GM18858 (cell line): ENCODE data around the gene FAM20C.

ENCODE experiments used
- ATAC-seq: cut with Tn5 transposase; IDR thresholded peaks from one replicate; pipeline ENCODE4 v1.9.1; 2021; ENCODE audit not compliant: unreplicated experiment

FAM20C gene

DNA sequence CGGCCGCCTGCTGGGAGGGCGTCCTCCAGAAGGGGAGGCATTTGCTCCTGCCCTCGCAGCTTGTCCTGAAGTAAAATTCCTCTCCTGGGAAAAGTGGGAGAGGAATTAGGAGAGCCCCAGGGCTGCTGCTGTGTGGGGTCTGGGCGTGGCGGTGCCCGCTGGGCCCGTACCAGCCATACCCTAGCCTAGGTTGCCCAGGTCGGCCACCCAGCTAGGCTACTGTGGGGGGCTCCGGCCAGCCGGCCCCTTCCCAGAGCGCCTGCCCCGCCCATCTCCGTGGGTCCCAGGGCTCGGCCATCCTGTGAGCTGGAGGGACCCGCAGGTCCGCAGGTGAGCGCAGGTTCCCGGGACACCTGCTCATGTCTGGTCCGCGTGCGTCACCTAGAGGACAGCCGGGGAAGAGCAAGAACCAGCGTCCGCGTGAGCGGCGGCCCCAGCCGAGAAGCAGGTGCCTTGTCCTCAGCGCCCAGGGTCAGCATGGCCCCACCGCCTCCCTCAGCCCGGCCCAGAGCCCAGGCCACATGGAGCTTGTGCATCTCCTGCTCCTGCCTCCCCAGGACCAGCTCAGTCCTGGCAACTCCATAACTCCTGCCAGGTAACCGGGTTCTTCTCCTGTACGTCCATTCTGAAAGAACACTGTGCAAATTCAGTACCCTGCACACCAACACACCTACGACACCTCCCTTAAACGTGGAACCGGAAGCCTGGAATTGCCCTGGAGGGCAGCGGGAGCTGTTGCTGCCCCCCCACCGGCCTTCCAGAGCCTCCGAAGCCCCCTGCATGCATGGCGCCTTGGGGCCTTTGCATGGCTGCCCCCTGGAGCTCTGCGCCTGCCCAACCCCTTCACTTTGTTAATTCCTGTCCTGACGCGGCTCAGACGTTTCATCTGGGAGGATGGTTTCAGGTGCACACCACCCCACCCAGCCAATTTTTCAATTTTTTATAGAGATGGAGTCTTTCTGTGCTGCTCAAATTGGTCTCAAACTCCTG is 74.8 kb downstream of the FAM20C start:
- no peak for ATAC-seq

DNA sequence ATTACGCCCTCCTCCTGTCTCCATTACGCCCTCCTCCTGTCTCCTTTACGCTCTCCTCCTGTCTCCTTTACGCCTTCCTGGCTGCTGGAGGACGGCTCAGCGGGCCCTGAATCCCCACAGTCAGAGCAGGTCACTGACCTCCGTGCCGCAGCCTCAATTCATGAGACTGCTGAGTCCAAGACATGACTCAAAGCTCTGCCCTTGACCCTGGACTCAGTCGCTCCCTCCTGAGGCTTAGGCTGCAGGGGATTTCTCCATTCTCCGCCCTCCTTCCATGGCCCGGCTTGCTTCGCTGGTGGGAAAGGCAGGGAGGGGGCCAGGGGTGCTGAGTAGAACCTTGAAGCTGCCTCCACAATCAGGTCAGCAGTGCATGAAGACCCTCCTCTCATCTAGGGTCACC is 76.6 kb downstream of the FAM20C start:
- no peak for ATAC-seq

- no peak for ATAC-seq
Observed at GRCh38 chr7:269721-270120, 77.3 kb downstream of the FAM20C start.

DNA sequence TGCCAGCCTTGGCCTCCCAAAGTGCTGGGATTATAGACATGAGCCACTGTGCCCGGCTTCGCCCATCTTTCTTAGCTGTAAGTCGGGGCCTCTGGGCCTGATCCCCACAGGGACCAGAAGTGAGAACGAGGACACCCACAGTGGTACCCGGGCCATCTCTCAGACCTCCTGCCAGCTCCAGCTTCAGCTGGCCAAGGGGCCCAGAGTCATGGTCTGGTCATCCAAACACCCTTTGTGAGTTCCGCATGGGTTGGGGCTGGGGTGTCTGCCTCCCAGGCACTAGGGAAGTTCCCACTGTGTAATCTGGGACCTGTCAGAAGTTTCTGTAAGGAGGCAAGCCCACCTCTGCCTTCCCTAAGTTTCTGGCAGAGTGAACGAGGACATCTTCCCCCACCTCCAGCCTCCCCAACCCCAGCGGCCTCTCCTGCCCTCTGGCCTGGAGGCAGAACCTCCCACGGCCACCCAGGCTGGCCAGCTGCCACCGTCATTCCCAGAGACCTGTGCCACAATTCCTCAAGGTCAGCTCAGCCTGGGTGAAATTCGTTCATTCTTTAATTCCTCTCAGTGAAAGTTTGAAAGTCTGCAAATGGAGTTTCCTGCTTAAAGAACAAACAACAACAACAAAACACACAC is 78.1 kb downstream of the FAM20C start:
- no peak for ATAC-seq

- no peak for ATAC-seq
Observed at GRCh38 chr7:271266-272107, 79.1 kb downstream of the FAM20C start.

DNA sequence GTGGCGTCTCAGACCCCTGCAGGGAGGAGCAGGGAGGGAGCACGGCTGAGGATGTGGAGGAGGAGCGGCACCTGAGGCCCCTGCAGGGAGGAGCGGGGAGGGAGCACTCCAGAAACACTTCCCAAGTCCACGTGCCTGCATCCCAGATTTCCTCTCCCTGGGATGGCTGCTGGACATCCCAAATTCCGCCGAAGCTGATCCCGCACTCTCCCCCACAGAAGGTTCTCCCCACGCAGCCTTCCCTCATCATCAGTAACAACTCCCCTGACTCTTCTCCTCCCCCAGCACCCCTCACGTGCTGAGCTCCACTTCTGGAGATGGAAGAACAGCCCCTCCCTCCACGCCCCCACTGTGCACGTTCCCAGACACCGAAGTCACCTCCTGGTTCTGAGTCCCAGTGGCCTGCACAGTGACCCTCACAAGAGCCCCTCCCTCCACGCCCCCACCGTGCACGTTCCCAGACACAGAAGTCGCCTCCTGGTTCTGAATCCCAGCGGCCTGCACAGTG is 79.8 kb downstream of the FAM20C start:
- no peak for ATAC-seq

GRCh38 chr7:272631-273030 is 80.3 kb downstream of the FAM20C start:
- no peak for ATAC-seq

DNA sequence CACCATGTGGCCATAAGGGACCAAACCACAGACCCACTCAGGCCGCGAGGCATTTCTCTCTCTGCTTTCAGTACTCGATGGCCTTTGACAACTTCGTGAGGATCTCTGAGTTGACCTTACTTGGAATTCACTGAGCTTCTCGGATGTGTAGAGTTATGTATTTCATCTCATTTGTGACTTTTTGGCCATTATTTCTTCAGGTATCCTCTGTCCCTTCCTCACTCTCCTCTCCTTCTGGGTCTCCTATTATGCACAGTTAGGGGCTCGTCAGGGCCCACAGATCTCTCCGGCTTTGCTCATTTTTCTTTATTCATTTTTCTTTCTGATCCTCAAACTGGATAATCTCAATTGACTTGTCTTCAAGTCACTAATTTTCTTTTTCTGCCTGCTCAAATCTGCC is 81.0 kb downstream of the FAM20C start:
- no peak for ATAC-seq

GRCh38 chr7:274266-274665 is 81.9 kb downstream of the FAM20C start:
- ATAC-seq = no peak

DNA sequence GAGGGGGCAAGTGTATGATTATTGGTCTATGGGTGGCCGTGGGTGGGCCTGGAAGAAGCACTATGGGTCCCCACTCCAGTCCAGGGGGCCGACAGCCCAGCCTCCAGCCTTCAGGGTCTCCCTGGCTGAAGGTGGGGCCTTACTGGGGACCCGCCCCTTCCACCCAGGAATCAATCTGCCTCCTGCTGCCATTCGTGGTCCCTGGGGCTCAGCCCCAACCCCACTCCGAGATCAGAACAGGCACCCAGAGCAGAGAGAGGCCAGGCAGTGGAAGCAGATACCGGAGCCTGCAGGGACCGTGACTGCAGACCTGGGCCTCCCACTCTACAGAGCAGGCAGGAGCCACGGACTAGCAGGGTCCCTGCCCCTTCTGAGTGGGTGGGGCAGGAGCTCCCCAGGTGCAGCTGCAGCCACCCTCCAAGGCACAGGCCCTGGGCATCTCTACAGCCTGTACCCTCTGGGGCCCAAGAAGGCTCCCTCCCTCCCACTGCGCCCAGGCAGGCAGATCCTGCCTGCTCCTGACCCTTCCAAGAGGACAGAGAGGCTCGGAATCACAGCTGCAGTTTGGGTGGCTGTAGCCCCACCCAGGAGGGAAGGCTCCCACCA is 84.0 kb downstream of the FAM20C start:
- ATAC-seq = no peak

GRCh38 chr7:277228-277627 is 84.9 kb downstream of the FAM20C start:
- ATAC-seq = no peak

GRCh38 chr7:278081-278480 is 85.7 kb downstream of the FAM20C start:
- ATAC-seq = no peak

DNA sequence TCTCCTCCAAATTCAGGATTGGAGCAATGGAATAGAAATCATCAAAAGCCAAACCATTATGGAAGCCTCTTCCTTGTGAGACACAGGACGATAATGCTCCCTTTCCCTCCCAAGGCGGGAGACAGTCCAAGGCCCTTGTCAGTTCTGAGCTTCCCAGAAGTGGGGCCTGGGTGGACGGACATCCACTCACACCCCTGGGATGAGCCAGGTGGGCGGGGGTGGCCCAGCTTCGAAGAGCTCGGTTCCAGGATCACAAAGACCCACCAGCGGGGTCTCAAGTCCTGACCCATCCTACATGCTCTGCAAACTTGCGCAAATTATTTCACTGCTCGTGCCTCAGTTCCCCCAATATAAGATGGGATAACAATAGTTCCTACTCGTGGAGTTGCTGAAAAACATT is 87.5 kb downstream of the FAM20C start:
- ATAC-seq = no peak

DNA sequence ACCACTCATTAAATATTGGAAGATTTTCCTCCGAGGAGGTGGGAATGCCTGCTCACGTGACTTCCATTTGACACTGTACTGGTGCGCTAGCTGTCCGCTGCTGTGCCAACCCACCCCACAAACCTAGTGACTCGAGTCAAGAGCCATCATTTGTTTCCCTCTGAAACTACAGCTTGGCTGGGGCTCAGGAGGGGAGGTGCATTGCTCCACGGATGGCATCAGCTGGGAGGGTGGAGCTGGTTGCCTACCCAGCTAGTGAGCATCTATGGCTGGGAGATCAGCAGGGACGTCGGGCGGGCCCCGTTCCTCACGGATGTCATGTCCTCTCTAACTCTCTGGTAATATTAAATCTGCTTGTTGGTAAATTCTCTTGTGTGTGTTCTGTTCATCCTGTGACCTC is 88.1 kb downstream of the FAM20C start:
- ATAC-seq = no peak

DNA sequence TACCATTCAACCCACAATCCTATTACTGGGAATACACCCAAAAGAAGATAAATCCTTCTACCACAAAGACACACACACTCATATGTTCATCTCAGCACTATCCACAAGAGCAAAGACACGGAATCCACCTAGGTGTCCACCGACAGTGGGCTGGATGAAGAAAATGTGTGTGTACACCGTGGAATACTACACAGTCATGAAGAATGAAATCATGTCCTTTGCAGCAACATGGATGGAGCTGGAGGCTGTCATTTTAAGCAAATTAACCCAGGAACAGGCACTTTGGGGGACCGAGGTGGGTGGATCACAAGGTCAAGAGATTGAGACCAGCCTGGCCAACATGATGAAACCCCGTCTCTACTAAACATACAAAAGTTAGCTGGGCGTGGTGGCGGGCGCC is 89.3 kb downstream of the FAM20C start:
- no peak for ATAC-seq

DNA sequence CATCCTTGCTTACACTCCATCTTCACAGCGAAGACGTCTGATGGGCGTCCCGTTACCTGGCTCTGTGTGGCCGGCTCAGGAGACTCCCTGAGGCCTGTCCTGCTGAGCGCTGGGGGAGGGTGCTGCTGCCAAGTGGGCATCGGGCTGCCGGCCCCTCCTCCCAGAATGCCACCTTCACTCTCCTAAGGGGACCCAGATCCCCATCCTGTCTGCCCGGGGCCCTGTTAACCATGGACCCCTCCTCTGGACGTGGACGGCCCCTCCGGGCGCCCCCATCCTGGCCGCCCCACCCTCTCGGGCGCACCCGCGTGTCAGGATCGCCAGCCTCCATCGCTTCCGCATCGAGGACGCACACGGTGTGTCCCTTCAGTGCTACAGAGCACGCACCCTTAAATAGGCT is 90.2 kb downstream of the FAM20C start:
- no peak for ATAC-seq

- ATAC-seq = no peak
Observed at GRCh38 chr7:284762-285722, 92.7 kb downstream of the FAM20C start.

- ATAC-seq = no peak
Observed at GRCh38 chr7:285731-286130, 93.4 kb downstream of the FAM20C start.

GRCh38 chr7:286266-286665 is 93.9 kb downstream of the FAM20C start:
- ATAC-seq = no peak

DNA sequence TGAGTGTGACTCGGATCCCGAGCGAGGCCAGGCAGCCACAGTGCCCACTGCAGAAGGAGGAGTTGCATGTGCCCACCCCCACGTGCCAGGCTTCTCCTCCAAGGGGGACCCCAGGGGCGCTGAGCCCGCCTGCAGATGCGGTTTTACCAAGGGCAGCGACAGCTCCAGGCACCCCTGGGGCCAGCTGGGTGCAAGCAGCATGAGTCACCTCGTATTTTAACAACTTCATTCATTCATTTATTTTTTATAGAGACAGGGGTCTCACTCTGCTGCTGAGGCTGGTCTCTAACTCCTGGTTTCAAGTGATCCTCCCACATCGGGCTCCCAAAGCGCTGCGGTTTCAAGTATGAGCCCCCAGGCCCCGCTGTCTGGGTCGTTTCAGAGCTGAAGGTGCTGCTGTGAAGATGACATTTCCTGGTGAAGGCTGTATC is 96.3 kb downstream of the FAM20C start:
- no peak for ATAC-seq
